HepG2 (cell line): Measurements from ENCODE around the gene MCF2L. TPM values are rescaled to one million over a fixed set of nuclear protein-coding genes. Genes with fewer than 3 reads are reported as not detected.

Experiments
- HMGA1 ChIP-seq: sonication (generic); formaldehyde crosslinking; conservative IDR thresholded peaks from 2 replicates; pipeline ENCODE4 v1.4.0; 2020; ENCODE audit warnings: missing genetic modification reagents
- KLF16 ChIP-seq, 2 experiments: sonication (generic) in 1 of 2; formaldehyde crosslinking in 1 of 2; IDR thresholded peaks; 2 replicates each; pipeline versions ENCODE4 v1.6.1 to v1.8.0; 2016 to 2023; ENCODE audit warnings: missing genetic modification reagents in 2 of 2, missing compliant biosample characterization in 1 of 2
- MBNL3 ChIP-seq: fragments of 250-450 bp; sonication (Bioruptor Pico); conservative IDR thresholded peaks from 2 replicates; pipeline ENCODE4 v1.8.0; 2022; ENCODE audit warnings: mild to moderate bottlenecking, inconsistent platforms
- NONO ChIP-seq, 2 experiments: fragments of 450-650 bp in 1 of 2; sonication (generic) in 1 of 2; formaldehyde crosslinking in 1 of 2; IDR thresholded peaks in 1 of 2; conservative IDR thresholded peaks in 1 of 2; 2 replicates each; pipeline versions ENCODE4 v1.6.1 to v1.8.0; 2017 to 2022; ENCODE audit warnings: mild to moderate bottlenecking in 1 of 2, missing genetic modification reagents in 1 of 2, moderate library complexity in 1 of 2
- NR2F2 ChIP-seq: IDR thresholded peaks from 2 replicates; pipeline ENCODE4 v1.6.1; 2012; ENCODE audit warnings: low read depth, inconsistent platforms, borderline replicate concordance
- PCBP1 ChIP-seq: fragments of 200-400 bp; formaldehyde crosslinking; IDR thresholded peaks from 2 replicates; pipeline ENCODE4 v1.6.1; 2017; ENCODE audit warnings: mild to moderate bottlenecking, low read depth, low read length, borderline replicate concordance
- PRPF4 ChIP-seq: fragments of 200-400 bp; formaldehyde crosslinking; IDR thresholded peaks from 2 replicates; pipeline ENCODE4 v1.6.1; 2016; ENCODE audit warnings: low read length, low read depth; ENCODE audit not compliant: poor library complexity, severe bottlenecking
- STAT5B ChIP-seq: sonication (generic); formaldehyde crosslinking; IDR thresholded peaks from 2 replicates; pipeline ENCODE4 v1.4.0; 2020; ENCODE audit warnings: missing genetic modification reagents
- ZBTB8A ChIP-seq: sonication (generic); formaldehyde crosslinking; IDR thresholded peaks from 2 replicates; pipeline ENCODE4 v1.4.0; 2020; ENCODE audit warnings: mild to moderate bottlenecking, low read depth, missing genetic modification reagents, borderline replicate concordance
- ZNF205 ChIP-seq: IDR thresholded peaks from 2 replicates; pipeline ENCODE4 v1.6.1; 2018; ENCODE audit warnings: missing biosample characterization, missing genetic modification reagents
- ZNF354B ChIP-seq: sonication (generic); formaldehyde crosslinking; IDR thresholded peaks from 2 replicates; pipeline ENCODE4 v1.8.0; 2022; ENCODE audit warnings: mild to moderate bottlenecking, missing genetic modification reagents
- ZNF549 ChIP-seq: sonication (generic); formaldehyde crosslinking; IDR thresholded peaks from 2 replicates; pipeline ENCODE4 v1.5.0; 2020; ENCODE audit warnings: missing genetic modification reagents
- ZNF749 ChIP-seq: sonication (generic); formaldehyde crosslinking; IDR thresholded peaks from 2 replicates; pipeline ENCODE4 v1.8.0; 2022; ENCODE audit warnings: mild to moderate bottlenecking, missing genetic modification reagents, moderate library complexity, borderline replicate concordance
- ZNF761 ChIP-seq: sonication (generic); formaldehyde crosslinking; conservative IDR thresholded peaks from 2 replicates; pipeline ENCODE4 v1.4.0; 2020; ENCODE audit warnings: mild to moderate bottlenecking, missing genetic modification reagents
- polyA plus RNA-seq, 8 experiments: library from polyadenylated mRNA; depleted of rRNA in 3 of 8; stranded (reverse) in 7 of 8; unstranded in 1 of 8; fragments of >200 nt; fragmentation: Illumina TruSeq in 4 of 8; extraction: Trizol in 4 of 8; gene quantifications; 2 replicates each; pipeline versions ENCODE4 v1.2.1 to v1.2.3, GENCODE V29; 2011 to 2016; ENCODE audit warnings: low read depth in 4 of 8, missing spikeins in 1 of 8, mixed read lengths in 1 of 8; ENCODE audit not compliant: insufficient read depth in 1 of 8
- total RNA-seq, 5 experiments: library from RNA; depleted of rRNA; stranded (reverse); fragments of >200 nt; fragmentation: Illumina TruSeq; extraction: Trizol; gene quantifications; 2 replicates each; pipeline ENCODE4 v1.2.3, GENCODE V29; 2016; ENCODE audit warnings: low read depth in 1 of 5
- TF ChIP-seq, protein P1 (sequence below), 2 experiments: sonication (generic) in 1 of 2; formaldehyde crosslinking in 1 of 2; IDR thresholded peaks; 2 replicates each; pipeline versions ENCODE4 v1.4.0 to v1.6.1; 2016 to 2020; ENCODE audit warnings: borderline replicate concordance in 1 of 2, low read depth in 1 of 2, mild to moderate bottlenecking in 1 of 2, missing genetic modification reagents in 1 of 2
- TF ChIP-seq, protein P2 (sequence below): sonication (generic); formaldehyde crosslinking; conservative IDR thresholded peaks from 2 replicates; pipeline ENCODE4 v1.4.0; 2020; ENCODE audit warnings: missing genetic modification reagents
- TF ChIP-seq, protein P3 (sequence below): sonication (generic); formaldehyde crosslinking; IDR thresholded peaks from 2 replicates; pipeline ENCODE4 v1.4.0; 2020; ENCODE audit warnings: missing genetic modification reagents
- TF ChIP-seq, protein P4 (sequence below): sonication (generic); formaldehyde crosslinking; IDR thresholded peaks from 2 replicates; pipeline ENCODE4 v1.4.0; 2020; ENCODE audit warnings: missing genetic modification reagents
- TF ChIP-seq, protein P5 (sequence below): sonication (generic); formaldehyde crosslinking; IDR thresholded peaks from 2 replicates; pipeline ENCODE4 v1.4.0; 2020; ENCODE audit warnings: missing genetic modification reagents

The MCF2L gene
- total and polyA plus RNA-seq, 2 of the 13 experiments (the other 11 are each of a cell fraction or from before 2014, with no cell fraction given), result 19.4 to 28.4 TPM

DNA sequence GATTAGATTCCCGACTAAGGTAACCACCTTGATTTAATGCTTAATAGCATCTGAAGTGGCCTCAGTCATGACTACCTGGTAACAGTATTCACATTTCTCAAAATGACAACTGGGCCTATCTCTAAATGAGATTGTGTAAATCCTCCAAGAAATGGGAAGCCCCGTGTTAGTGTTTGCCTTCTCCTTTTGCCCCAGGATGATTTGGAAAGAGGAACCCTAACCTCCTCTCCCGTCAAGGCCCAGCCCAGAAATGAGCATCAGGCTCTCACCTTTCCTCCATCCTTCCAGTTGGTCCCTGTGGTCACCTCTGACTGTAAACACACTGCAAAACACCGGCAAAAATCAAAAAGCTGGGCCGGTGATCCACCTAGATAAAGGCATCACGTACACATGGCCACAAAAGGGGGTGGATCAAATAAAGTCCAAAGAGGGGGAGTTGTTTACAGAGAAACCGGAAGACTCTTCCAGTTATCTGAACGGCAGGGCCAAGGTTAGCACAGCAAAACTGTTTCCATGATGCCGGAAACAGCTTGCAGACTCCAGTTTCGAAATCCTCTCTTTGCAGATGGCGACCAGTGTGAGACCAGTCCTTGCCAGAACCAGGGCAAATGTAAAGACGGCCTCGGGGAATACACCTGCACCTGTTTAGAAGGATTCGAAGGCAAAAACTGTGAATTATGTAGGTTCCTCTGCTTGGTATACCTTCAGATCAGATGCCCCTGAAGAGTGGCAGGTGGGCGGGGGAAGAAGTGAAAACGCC, 170.0 kb downstream of the MCF2L start (continued):
- TF ChIP-seq NR2F2, result peak; percentile 89
- no peak for TF ChIP-seq STAT5B (CRISPR knock-in tag)
- TF ChIP-seq ZNF749 (CRISPR knock-in tag), result no peak
- TF ChIP-seq, protein P1, sequence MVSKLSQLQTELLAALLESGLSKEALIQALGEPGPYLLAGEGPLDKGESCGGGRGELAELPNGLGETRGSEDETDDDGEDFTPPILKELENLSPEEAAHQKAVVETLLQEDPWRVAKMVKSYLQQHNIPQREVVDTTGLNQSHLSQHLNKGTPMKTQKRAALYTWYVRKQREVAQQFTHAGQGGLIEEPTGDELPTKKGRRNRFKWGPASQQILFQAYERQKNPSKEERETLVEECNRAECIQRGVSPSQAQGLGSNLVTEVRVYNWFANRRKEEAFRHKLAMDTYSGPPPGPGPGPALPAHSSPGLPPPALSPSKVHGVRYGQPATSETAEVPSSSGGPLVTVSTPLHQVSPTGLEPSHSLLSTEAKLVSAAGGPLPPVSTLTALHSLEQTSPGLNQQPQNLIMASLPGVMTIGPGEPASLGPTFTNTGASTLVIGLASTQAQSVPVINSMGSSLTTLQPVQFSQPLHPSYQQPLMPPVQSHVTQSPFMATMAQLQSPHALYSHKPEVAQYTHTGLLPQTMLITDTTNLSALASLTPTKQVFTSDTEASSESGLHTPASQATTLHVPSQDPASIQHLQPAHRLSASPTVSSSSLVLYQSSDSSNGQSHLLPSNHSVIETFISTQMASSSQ (IDR thresholded peaks at IDR 0.05; ENCODE audit: low read depth), result peak; percentile 80
- TF ChIP-seq, protein P1 (CRISPR knock-in tag; IDR thresholded peaks at IDR 0.05; ENCODE audit: borderline replicate concordance), result peak; percentile 91; the same call in 1 of the 2 replicates
- TF ChIP-seq ZNF354B (CRISPR knock-in tag), result no peak
- TF ChIP-seq, protein P2, sequence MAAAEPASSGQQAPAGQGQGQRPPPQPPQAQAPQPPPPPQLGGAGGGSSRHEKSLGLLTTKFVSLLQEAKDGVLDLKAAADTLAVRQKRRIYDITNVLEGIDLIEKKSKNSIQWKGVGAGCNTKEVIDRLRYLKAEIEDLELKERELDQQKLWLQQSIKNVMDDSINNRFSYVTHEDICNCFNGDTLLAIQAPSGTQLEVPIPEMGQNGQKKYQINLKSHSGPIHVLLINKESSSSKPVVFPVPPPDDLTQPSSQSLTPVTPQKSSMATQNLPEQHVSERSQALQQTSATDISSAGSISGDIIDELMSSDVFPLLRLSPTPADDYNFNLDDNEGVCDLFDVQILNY (CRISPR knock-in tag), result no peak
- TF ChIP-seq KLF16 (CRISPR knock-in tag; IDR thresholded peaks at IDR 0.05), result peak in 1 of 2 experiments; percentile 90; a peak in 2 of 4 replicates
- TF ChIP-seq, protein P3, sequence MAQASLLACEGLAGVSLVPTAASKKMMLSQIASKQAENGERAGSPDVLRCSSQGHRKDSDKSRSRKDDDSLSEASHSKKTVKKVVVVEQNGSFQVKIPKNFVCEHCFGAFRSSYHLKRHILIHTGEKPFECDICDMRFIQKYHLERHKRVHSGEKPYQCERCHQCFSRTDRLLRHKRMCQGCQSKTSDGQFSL, result 0 out of 2 replicates have a peak, but pooled peaks have one; percentile 63
- TF ChIP-seq NONO (IDR thresholded peaks at IDR 0.05), result no peak
- peak; percentile 66; the same call in 1 of the 2 replicates for TF ChIP-seq NONO (CRISPR knock-in tag; conservative IDR thresholded peaks at IDR 0.05)
- TF ChIP-seq PCBP1, result no peak
- no peak for TF ChIP-seq ZBTB8A (CRISPR knock-in tag)
- TF ChIP-seq ZNF549 (CRISPR knock-in tag), result no peak
- TF ChIP-seq, protein P4, sequence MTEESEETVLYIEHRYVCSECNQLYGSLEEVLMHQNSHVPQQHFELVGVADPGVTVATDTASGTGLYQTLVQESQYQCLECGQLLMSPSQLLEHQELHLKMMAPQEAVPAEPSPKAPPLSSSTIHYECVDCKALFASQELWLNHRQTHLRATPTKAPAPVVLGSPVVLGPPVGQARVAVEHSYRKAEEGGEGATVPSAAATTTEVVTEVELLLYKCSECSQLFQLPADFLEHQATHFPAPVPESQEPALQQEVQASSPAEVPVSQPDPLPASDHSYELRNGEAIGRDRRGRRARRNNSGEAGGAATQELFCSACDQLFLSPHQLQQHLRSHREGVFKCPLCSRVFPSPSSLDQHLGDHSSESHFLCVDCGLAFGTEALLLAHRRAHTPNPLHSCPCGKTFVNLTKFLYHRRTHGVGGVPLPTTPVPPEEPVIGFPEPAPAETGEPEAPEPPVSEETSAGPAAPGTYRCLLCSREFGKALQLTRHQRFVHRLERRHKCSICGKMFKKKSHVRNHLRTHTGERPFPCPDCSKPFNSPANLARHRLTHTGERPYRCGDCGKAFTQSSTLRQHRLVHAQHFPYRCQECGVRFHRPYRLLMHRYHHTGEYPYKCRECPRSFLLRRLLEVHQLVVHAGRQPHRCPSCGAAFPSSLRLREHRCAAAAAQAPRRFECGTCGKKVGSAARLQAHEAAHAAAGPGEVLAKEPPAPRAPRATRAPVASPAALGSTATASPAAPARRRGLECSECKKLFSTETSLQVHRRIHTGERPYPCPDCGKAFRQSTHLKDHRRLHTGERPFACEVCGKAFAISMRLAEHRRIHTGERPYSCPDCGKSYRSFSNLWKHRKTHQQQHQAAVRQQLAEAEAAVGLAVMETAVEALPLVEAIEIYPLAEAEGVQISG (CRISPR knock-in tag), result peak; percentile 84
- TF ChIP-seq, protein P5, sequence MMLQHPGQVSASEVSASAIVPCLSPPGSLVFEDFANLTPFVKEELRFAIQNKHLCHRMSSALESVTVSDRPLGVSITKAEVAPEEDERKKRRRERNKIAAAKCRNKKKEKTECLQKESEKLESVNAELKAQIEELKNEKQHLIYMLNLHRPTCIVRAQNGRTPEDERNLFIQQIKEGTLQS (CRISPR knock-in tag), result no peak
- no peak for TF ChIP-seq HMGA1 (CRISPR knock-in tag)
- peak; percentile 63; the same call in 1 of the 2 replicates for TF ChIP-seq ZNF761
- TF ChIP-seq PRPF4, result no peak
- TF ChIP-seq ZNF205, result peak; percentile 68; the same call in 1 of the 2 replicates
- no peak for TF ChIP-seq MBNL3 (CRISPR knock-in tag)
